GM18868 (cell line): ENCODE measurements around the gene DNA2.
"Not testable (repeated sequence)": the region's sequence is repeated elsewhere in the genome, so short reads cannot be mapped to it uniquely, and the experiment has no call there.

Experiments
- ATAC-seq: cut with Tn5 transposase; IDR thresholded peaks from one replicate; pipeline ENCODE4 v1.9.1; 2021; ENCODE audit warnings: mild to moderate bottlenecking, moderate library complexity; ENCODE audit not compliant: unreplicated experiment

The DNA2 gene, protein sequence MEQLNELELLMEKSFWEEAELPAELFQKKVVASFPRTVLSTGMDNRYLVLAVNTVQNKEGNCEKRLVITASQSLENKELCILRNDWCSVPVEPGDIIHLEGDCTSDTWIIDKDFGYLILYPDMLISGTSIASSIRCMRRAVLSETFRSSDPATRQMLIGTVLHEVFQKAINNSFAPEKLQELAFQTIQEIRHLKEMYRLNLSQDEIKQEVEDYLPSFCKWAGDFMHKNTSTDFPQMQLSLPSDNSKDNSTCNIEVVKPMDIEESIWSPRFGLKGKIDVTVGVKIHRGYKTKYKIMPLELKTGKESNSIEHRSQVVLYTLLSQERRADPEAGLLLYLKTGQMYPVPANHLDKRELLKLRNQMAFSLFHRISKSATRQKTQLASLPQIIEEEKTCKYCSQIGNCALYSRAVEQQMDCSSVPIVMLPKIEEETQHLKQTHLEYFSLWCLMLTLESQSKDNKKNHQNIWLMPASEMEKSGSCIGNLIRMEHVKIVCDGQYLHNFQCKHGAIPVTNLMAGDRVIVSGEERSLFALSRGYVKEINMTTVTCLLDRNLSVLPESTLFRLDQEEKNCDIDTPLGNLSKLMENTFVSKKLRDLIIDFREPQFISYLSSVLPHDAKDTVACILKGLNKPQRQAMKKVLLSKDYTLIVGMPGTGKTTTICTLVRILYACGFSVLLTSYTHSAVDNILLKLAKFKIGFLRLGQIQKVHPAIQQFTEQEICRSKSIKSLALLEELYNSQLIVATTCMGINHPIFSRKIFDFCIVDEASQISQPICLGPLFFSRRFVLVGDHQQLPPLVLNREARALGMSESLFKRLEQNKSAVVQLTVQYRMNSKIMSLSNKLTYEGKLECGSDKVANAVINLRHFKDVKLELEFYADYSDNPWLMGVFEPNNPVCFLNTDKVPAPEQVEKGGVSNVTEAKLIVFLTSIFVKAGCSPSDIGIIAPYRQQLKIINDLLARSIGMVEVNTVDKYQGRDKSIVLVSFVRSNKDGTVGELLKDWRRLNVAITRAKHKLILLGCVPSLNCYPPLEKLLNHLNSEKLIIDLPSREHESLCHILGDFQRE

DNA sequence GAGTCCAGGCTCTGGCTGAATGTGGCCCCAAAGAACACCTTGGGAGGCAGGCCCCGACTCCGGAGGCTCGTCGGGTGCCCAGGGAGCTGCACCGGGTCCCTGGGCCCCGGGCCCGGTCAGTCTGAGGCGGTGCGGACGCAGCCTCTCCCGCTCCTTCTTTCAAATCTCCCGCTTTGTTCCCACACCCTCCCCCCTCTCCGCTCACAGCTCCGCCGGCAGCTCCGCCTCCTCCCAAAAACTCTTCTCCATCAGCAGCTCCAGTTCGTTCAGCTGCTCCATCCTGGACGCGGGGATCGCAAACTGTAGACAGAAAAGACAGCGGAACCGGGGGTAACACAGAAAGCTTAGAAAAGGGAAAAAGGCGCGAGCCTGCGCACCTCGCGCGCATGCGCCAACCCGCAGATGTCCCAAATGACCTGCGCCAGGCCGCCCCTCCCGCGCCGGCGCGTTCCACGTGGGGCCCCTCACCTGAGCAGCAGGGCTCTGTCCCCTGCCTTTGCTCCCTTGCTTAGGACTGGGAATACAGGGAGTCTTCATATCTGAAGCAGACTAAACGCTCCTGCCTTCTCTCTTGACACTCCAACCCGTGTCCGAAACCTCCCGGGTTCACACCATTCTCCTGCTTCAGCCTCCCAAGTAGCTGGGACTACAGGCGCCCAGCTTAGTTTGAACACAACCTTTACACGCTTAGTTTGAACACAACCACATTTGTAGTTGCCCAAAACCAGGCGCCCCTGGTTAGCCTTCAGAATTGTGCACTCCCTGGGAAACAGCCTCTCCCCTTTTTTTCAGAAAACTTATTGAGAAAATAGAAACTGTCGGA, at the start of gene DNA2:
Gene DNA2 (minus strand): TSS at position 388 of the 823 bp plus-strand sequence. CDS start 109 bp downstream, at position 279.
- ATAC-seq, result peak; percentile 97

DNA sequence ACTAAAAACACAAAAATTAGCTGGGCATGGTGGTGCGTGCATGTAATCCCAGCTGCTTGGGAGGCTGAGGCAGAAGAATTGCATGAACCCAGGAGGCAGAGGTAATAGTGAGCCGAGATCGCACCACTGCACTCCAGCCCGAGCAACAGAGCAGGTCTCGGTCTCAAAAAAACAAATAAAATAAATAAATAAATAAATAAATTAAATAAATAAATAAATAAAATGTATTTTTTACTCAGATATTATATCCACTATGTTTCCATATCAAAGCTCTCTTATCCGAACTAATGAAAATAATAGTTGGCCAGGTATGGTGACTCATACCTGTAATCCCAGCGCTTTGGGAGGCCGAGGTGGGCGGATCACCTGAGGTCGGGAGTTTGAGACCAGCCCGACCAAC, 46.8 kb upstream of the DNA2 start:
- not testable (repeated sequence) for ATAC-seq

DNA sequence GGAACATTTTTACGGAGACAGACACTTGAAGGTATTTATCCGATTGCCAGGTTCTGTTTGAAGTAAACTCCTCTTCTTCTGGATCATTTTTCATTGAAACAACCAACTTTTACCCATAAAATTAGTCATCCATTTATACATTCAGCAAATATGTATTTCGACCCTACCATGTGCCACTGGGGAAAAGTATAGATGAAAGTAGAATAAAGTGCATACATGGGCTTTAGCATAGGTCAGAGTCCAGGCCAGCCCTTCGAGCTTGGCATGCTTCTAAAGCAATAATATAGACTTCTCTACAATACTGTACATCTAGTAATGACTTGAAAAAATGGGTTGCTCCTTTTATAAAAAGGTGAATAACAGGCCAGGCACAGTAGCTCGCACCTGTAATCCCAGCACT, 45.4 kb upstream of the DNA2 start:
- no peak for ATAC-seq

DNA sequence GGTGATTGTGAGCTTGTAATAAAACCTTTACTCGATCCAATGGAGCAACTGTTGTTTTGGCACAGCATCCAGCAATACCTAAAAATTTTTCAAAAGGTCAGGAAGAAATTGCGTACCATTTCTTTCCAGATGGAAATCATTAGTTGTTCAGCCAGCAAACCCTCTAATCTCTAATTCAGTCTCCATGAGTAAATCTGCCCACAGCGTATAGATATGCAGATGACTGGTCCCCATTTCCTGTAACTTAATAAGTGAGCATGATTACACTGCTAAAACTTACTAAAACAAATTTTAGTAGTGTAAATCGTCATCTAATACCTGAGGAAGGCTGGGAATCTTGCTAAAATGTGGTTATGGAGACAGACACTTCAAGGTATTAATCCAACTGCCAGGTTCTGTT, 45.0 kb upstream of the DNA2 start:
- no peak for ATAC-seq

DNA sequence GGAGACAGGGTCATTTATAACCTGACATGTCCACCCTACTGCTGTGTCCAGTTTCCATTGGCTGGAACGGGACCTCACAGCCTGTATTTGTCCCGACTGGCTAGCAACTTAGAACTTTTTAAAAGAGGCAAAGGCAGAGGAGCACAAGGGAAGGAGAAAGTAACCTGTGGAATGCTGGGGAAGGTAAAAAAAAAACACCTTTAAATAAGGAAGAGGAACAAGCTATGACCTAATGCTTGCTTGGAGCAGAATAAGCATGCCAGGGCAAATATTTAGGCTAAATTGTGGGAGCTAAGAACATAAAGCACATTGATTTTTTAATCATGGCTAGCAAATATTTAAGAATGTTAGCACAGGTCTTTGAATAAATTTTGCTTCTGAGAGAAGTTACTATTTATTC, 44.4 kb upstream of the DNA2 start:
- not testable (repeated sequence) for ATAC-seq

DNA sequence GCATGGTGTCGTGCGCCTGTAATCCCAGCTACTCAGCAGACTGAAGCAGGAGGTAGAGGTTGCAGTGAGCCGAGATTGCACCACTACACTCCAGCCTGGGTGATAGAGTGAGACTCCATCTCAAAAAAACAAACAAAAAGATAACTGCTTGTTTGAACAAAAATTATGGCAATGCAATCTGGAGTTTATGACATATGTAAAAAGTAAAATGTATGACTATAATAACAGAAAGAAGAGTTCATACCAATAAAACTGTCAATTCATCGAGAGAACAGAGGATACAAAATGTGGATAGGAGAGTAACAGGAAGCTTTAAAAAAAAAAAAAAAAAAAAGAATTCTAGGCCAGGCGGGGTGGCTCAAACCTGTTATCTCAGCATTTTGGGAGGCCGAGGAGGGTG, 36.3 kb upstream of the DNA2 start:
- ATAC-seq, result no peak

DNA sequence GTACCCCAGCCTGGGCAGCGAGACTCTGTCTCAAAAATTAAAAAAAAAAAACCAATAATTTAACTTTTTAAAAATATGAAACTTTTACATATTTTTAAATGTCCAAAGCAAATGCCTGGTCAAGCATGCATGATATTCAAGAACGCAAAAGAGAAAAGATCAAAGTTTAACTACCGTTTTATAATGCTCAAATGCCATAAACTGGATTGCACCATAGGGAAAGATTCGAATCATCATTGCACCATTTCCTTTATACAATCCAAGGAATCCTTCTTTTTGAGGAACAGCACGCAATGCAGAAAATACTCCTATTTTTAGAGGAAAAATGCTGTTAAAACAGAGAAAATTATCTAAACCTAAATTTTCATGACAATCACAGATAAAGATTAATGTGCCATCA, 34.6 kb upstream of the DNA2 start:
- no peak for ATAC-seq

DNA sequence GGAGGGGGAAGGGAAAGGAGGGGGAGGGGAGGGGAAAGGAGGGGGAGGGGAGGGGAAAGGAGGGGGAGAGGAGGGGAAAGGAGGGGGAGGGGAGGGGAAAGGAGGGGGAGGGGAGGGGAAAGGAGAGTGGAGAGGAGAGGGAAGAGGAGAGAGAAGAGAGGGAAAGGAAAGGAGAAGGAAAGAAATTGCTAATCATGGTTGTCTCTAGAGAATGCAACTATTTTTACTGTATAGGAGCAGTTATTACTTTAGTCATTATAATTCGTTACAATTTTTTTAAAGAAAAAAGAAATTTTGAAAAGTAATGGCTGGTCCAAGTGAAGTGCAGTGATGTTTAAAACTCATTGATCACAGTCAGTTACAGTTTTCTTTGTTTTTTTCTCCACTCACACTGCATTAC, 31.1 kb upstream of the DNA2 start:
- no peak for ATAC-seq

DNA sequence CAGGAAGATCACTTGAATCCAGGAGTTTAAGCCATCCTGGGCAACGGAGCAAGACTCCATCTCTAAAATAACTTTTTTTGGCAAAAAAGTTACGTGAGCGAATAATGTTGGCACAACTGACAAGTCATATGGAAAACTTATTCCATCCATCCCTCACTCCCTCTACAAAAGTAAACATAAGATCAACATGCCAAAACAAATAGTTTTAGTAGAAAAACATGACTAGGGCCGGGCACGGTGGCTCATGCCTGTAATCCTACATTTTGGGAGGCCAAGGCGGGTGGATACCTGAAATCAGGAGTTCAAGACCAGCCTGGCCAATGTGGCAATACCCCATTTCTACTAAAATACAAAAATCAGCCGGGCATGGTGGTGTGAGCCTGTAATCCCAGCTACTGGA, 29.9 kb upstream of the DNA2 start:
- ATAC-seq, result no peak

DNA sequence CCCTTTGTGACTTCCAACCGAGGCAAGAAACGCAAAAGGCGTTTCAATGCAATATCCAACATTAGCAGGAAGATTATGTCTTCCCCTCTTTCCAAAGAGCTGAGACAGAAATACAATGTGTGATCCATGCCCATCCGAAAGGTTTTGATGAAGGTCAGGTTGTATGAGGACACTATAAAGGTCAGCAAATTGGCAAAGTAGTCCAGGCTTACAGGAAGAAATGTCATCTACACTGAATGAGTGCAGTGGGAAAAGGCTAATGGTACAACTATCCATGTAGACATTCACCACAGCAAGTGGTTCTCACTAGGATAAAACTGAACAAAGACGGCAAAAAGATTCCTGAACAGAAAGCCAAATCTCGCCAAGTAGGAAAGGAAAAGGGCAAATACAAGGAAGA, 27.8 kb upstream of the DNA2 start:
- no peak for ATAC-seq

DNA sequence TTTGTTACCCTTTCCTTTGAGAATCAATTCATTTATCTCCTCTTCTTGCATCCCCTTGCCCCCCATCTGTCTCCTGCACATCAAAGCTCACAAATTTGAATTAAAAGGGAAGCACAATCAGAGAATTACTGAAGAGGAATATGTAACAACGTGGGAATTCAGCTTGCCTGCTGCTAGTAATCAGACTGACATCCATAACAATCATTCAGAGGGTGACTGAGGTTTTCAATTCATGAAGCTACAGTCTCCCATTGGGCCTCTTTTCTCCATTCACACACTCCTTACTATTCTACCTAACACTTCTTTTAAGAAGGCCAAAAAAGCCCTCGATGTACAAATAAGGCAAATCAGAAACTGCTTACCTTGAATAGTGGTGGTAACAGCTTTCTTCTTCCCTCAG, 24.3 kb upstream of the DNA2 start:
- no peak for ATAC-seq

DNA sequence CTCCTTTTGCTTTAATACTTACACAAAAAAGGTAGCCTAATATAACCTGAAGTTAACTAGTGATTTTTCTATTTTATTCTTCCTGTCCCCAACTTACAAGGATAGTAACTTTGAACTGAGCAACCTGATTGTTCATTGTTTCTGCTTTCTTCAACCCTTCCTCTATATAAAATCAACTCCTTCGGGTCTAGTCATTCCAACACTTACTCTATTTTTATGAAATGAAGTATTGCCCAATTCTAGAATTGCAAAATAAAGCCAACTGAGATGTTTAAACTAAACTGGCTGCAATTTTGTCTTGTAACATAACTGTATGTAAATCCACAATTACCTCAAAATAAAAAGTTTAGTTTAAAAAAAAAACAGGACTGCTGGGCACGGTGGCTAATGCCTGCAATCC, 20.3 kb upstream of the DNA2 start:
- ATAC-seq, result no peak

DNA sequence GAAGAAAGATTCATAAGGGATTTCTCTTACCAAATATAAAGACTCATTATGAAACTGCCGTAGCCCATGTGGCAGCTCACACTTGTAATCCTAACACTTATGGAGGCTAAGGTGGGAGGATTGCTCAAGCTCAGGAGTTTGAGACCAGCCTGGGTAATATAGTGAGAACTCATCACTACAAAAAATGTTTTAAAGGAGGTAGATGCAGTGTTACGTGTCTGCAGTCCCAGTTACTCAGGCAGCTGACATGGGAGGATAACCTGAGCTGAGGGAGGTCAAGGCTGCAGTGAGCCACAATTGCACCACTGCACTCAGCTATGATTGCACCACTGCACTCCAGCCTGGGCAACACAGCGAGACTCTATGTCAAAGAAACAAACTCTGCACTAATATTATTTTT, 18.1 kb upstream of the DNA2 start:
- no peak for ATAC-seq

DNA sequence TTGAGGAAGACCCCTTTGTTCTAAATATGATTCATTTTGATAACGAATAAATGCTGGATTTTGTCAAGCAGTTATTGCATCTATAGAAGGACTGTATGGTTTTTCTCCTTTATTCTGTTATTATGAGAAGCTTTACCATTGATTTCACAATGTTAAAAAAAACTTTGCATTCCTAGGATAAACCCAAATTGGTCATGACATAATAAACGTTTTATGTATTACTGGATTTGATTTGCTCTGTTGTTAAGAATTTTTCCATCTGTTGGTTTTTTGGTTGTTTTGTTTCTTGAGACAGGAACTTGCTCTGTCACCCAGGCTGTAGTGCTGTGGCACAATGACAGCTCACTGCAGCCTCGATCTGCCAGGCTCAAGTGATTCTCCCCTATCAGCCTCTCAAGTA, 2.2 kb upstream of the DNA2 start:
- no peak for ATAC-seq

DNA sequence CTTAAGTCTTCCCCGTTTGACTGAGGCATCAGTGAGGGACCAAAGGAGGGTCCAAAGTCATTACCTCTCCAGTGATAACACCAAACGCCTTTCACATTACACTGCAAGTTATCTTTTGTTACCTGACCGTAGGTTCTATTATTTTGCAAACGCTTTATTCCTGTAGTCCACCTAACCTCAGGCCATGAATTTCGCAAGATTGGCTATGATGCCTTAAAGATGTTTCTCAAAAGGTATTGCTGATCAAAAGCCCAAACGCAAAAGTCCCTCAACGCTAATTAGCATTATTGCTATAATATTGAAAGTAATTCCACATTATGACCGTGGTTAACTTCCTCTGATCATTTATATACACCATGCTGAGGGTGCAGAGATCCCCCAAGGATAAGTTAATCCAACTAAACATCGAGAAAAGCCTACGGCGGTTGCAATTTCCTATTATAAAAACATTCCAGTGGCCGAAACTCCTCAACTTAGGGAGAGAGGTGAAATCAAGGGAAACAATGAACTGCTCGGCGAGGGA, 649 bp downstream of the DNA2 start:
- no peak for ATAC-seq

DNA sequence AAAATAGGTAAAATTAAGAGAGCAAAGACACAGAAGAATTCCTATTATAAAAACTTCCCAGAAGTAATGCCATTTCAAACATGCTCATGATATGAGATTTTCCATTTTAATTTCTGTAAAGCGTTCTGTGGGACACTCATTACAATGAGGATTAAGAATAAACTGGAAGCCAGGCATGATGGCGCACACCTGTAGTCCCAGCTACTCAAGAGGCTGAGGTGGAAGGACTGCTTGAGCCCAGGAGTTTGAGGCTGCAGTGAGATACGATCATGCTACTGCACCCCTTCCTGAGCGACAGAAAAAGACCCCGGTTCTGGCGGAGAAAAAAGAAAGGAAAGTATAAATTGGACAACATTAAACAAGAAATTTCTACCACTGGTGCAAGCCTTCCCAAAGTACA, 1.5 kb downstream of the DNA2 start:
- ATAC-seq, result no peak

DNA sequence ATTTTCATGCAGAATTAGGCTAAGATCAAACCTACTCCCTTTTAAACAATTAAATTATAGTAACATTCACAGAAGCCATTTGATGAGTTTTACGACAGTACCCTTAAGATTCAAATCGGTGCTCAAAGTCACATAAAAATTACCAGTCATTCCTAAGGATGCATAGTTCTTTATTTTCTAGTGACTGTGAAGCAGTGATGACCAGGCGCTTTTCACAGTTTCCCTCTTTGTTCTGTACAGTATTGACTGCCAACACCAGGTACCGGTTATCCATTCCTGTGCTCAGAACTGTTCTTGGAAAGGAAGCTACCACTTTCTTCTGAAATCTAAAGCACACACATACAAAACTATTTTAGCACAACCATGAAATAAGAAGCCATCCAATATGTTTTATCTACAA, 1.9 kb downstream of the DNA2 start:
- no peak for ATAC-seq

DNA sequence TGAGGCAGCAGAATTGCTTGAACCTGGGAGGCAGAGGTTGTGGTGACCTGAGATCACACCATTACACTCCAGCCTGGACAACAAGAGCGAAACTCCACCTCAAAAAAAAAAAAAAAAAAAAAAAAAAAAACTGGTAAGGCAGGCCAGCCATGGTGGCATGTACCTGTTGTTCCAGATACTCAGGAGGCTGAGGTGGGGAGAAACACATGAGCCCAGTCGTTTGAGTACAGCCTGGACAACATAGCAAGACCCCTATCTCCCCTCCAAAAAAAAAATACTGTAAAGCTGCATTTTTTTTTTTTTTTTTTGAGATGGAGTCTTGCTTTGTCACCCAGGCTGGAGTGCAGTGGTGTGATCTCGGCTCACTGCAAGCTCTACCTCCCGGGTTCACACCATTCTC, 7.0 kb downstream of the DNA2 start:
- ATAC-seq, result not testable (repeated sequence)

DNA sequence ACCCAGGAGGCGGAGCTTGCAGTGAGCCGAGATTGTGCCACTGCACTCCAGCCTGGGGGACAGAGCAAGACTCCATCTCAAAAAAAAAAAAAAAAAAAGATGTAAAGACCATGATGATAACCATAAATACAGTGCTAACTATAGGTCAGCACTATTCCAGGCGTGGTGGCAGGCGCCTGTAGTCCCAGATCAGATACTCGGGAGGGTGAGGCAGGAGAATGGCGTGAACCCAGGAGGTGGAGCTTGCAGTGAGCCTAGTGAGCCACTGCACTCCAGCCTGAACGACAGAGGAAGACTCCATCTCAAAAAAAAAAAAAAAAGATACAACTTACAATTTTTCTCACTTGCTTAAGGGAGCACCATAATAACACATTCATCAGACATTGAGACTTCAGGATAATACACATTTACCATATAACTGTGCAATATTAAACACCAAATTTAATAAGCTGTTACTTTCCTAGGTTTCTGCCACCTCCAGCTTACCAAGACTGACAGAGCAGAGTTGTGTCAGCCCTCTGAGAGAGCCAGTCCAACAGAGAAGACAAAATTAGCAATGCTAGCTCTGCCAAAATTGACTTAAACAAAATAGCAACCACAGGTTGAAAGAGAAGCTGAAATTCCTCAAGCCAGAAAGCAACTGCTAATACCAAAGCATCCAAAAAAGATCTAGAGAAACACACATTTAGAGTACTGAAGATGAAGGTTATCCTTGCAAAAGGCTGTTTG, 8.2 kb downstream of the DNA2 start:
- ATAC-seq, result no peak

DNA sequence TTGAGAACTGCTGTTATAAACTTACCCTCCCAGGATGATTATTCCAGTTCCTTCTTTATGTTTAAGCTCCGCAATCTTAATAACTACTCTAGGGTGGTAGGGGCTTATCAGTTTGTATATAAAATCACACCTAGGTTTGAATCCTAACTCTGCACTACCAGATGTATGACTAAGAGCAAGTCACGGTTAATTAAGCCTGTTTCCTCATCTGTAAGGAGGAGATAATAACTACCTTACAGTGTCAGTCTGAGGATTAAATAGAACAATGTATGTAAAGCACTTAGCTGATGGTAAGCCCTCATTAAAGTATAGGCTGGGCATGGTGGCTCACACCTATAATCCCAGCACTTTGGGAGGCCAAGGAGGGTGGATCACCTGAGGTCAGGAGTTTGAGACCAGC, 9.2 kb downstream of the DNA2 start:
- ATAC-seq, result no peak
